ENCODE data around the gene SFTPA2. TPM values are rescaled to one million over a fixed set of nuclear protein-coding genes. Genes with fewer than 3 reads are reported as not detected.
"Not testable (repeated sequence)": the region's sequence is repeated elsewhere in the genome, so short reads cannot be mapped to it uniquely, and the experiment has no call there.

SFTPA2 gene
- not detected in 2 replicates for total RNA-seq

DNA sequence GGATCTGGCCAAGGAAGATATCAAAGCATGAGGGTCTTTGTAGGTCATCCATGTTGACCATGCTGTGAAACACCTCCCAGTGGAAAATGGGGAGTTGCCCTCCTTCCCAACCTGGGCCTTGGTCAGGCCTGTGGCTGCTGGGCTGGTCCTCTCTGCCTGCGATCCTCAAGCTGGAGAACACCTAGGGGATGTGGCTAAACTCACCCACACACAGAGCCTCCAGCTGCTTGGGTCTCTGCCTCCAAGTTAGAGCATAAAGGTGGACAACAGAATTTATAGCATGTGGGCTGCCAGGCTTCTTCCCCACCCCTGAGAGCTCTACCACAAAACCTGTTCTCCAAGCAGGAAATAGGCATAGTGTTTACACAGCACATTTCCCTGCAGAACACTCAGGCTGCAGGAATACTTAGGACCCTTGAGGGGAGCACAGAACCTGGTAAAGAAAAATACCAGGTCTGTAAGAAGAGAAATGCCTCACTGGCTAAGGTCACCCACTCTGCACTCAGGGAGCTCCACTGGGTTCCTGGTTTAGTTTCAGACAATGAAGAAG is at the start of gene SFTPA2:
TSS of gene SFTPA2 (minus strand) at position 248 of the 550 bp plus-strand sequence. CDS start 924 bp downstream, outside the sequence.
- TF ChIP-seq, protein P1, sequence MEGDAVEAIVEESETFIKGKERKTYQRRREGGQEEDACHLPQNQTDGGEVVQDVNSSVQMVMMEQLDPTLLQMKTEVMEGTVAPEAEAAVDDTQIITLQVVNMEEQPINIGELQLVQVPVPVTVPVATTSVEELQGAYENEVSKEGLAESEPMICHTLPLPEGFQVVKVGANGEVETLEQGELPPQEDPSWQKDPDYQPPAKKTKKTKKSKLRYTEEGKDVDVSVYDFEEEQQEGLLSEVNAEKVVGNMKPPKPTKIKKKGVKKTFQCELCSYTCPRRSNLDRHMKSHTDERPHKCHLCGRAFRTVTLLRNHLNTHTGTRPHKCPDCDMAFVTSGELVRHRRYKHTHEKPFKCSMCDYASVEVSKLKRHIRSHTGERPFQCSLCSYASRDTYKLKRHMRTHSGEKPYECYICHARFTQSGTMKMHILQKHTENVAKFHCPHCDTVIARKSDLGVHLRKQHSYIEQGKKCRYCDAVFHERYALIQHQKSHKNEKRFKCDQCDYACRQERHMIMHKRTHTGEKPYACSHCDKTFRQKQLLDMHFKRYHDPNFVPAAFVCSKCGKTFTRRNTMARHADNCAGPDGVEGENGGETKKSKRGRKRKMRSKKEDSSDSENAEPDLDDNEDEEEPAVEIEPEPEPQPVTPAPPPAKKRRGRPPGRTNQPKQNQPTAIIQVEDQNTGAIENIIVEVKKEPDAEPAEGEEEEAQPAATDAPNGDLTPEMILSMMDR (IDR thresholded peaks at IDR 0.05; ENCODE audit: insufficient read depth, low read depth, low read length), result no peak
- H3K4me3 ChIP-seq (ENCODE audit: low read depth, low read length), result no peak within 1 kb of the TSS
- no peak for DNase-seq (ENCODE audit: low read depth)

DNA sequence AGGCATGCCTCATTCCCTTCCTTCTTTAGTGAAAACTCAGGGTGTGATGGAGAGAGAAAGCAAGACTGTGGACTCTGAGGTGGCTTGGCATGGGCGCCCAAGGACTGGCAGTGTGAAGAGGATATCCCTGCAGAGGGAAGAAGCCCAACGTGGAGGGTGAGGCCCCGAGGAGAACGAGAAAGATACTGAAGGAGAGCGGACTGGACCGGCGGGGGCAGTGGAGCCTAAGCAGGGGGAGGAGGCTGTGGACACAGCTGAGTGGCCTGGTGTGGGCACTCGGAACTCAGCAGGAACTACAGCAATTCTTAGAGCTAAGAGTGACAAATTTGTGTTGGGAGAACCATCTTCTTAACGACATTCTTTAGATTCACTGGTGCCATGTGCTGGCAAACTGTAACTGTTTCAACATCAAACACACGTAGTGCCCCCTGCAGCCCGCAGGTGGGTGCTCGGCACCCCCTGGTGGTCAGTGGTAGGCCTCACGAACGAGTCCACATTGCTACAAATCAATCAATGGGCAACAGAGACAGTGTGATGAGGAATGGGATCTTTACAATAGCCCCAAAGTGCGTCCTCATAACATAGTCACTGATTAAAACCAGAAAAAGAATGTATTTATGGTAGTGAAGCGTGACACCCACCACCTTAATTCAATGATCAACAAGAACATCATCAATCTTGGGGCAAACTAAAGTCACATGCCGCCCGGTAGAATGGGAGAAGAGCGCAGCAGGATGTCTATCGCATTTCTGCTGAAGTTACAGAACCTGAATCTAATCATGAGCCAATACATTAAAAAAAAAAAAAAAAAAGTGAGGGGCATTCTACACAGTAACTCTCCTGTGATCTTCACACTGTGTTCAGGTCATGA is 48.5 kb upstream of the SFTPA2 start:
- H3K4me3 ChIP-seq (ENCODE audit: low read depth, low read length), result no peak overlapping the region
- DNase-seq (ENCODE audit: low read depth), result peak; percentile 12
- TF ChIP-seq, protein P1 (IDR thresholded peaks at IDR 0.05; ENCODE audit: insufficient read depth, low read depth, low read length), result peak; percentile 70

DNA sequence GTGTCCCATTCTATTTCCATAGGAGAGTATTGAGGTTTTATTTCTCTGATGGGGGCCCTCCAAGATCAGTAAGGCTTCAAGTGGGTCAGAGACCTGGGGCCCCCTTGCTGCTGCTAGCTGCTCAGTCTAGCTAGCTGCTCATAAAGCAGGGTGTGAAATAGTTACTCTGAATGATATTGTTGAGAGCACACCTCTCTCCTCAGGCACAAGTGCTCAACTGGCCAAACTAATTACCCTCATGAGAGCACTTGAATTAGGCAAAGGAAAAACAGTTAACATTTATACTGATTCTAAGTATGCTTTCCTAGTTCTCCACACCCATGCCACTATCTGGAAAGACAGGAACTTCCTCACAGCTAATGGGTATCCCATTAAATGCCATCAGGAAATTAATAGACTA is 45.1 kb upstream of the SFTPA2 start:
- TF ChIP-seq, protein P1 (IDR thresholded peaks at IDR 0.05; ENCODE audit: insufficient read depth, low read depth, low read length), result no peak
- no peak for DNase-seq (ENCODE audit: low read depth)
- H3K4me3 ChIP-seq (ENCODE audit: low read depth, low read length), result no peak overlapping the region

DNA sequence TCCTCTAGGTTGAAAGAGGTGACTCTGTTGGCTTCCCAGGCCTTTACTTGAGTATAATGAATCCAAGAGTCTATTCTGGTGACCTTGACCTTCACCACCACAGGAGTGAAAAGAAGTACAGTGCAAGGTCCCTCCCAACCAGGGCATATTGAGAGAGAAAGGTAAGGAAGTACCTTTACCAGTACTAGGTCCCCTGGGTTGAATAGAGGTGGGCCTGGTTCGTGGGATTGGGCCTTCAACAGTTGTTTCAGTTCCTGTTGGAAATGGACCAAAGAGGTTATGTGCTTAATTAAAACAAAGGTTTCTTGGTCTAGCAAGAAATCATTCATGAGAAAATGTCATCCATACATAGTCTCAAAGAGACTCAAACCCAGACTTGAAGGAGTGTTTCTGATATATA is 44.1 kb upstream of the SFTPA2 start:
- DNase-seq (ENCODE audit: low read depth), result no peak
- no peak overlapping the region for H3K4me3 ChIP-seq (ENCODE audit: low read depth, low read length)
- TF ChIP-seq, protein P1 (IDR thresholded peaks at IDR 0.05; ENCODE audit: insufficient read depth, low read depth, low read length), result no peak

DNA sequence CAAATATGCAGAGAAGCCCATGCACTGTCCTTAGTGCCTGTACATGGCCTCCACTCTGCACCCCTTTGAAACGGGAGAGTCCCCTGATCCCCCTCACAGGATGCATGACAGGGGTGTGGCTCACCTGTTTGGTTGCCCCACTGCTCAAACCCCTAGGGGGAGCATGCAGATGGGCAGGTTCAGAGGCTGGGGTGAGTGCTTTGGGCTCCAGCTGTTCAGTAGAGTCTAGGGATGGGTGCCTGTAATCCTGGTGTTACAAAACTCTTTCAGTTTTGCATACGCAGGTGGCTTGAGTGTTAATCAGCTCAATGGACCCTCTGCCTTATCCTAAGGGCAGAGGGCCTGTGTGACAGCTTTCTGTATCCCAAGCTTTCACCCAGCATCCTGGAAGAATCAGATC is 42.7 kb upstream of the SFTPA2 start:
- no peak for DNase-seq (ENCODE audit: low read depth)
- no peak overlapping the region for H3K4me3 ChIP-seq (ENCODE audit: low read depth, low read length)
- TF ChIP-seq, protein P1 (IDR thresholded peaks at IDR 0.05; ENCODE audit: insufficient read depth, low read depth, low read length), result no peak

DNA sequence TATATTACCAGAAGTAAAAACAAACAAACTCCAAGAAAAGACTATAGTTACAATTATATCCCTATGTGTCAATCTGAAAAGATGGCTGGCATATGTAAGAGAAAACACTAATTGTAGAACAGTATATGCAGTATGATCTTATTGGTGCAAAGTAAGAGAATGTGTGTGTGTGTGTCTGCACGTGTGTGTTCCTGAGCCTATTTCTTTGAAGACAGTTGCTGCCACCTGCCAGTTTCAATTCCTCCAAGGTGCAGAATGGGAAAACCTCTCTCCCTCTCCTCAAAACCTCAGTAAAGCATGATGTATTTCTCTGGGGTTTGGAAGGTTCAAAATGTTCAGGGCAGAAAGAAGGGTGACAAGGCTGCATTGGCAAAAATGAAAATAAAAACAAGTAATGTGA is 41.7 kb upstream of the SFTPA2 start:
- H3K4me3 ChIP-seq (ENCODE audit: low read depth, low read length), result no peak overlapping the region
- no peak for DNase-seq (ENCODE audit: low read depth)
- TF ChIP-seq, protein P1 (IDR thresholded peaks at IDR 0.05; ENCODE audit: insufficient read depth, low read depth, low read length), result no peak

DNA sequence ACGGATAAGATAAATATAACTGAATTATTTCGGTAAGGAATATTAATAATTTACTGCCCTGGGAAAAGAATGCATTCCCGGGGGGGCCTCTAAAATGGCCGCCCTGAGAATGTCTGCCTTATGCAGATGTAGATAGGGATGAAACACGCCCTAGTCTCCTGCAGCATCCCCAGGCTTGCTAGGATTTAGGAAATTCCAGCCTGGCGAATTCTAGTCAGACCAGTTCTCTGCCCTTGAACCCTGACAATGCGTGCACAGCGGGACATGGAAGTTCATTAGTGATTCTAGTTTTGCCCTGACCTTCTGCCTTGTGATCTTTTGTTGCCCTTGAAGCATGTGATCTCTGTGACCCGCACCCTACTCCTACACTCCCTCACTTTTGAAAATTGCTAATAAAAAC is 39.4 kb upstream of the SFTPA2 start:
- H3K4me3 ChIP-seq (ENCODE audit: low read depth, low read length); DNase-seq (ENCODE audit: low read depth): not testable (repeated sequence)
